ENCODE data around the gene ANAPC16. TPM values are rescaled to one million over a fixed set of nuclear protein-coding genes. Genes with fewer than 3 reads are reported as not detected.

ANAPC16 gene
- total RNA-seq, 1 experiment from 2014 or later: 71.1 TPM

GRCh38 chr10:72275351-72276012 is 59.7 kb downstream of the ANAPC16 start (continued):
- no peak for TF ChIP-seq CEBPB (IDR thresholded peaks at IDR 0.05; ENCODE audit: low read depth)
- peak; percentile 35 for TF ChIP-seq YY1 (IDR thresholded peaks at IDR 0.05; ENCODE audit: extremely low read depth, insufficient replicate concordance, low read depth, low read length)
- peak; percentile 75 for TF ChIP-seq POLR2AphosphoS5 (IDR thresholded peaks at IDR 0.05; ENCODE audit: low read depth, low read length)

- Histone ChIP-seq H4K20me1 (ENCODE audit: insufficient read depth) (no peaks in the 10 kb centered on the region), H3K9me3 (ENCODE audit: control insufficient read depth in 1 of 2, insufficient read depth in 1 of 2, low read depth in 1 of 2, low read length in 2 of 2) (no peaks in the 10 kb centered on the region), H3K27ac (ENCODE audit: low read depth, low read length) (peak overlapping the region; percentile 90), H2AFZ (ENCODE audit: low read depth, low read length, poor library complexity, severe bottlenecking) (no peak overlapping the region), H3K36me3 (ENCODE audit: control insufficient read depth in 1 of 2, insufficient read depth in 2 of 2, low read length in 2 of 2) (peaks cover 8 to 13% of the 10 kb centered on the region in 2 experiments; a peak in 2 of 4 replicates), H3K79me2 (ENCODE audit: insufficient read depth, low read length) (peaks cover 19% of the 10 kb centered on the region), H3K4me1 (ENCODE audit: control insufficient read depth in 1 of 2, insufficient read depth in 2 of 2, low read length in 2 of 2) (peaks cover 39 to 68% of the 10 kb centered on the region in 2 experiments), H3K27me3 (ENCODE audit: insufficient read depth, low read length) (no peaks in the 10 kb centered on the region), H3K9ac (ENCODE audit: low read length) (peak overlapping the region; percentile 79), H3K9me2 (ENCODE audit: insufficient read depth) (no peaks in the 10 kb centered on the region), H3K4me3 (replicated peaks in 1 of 2; ENCODE audit: low read depth in 1 of 2, low read length in 2 of 2) (peak overlapping the region; percentile 93 to 94; a peak in 3 of 4 replicates), H3K4me2 (ENCODE audit: low read length) (peak overlapping the region; percentile 90)
- intact Hi-C loops (cut with micrococcal nuclease): loop anchor here (2.0 kb wide), 3 partner anchors 45 to 61 kb away; no protein-coding TSS in a partner anchor
- CTCF ChIA-PET: interaction anchor here (1.0 to 3.6 kb wide), 8 partner anchors 15 to 150 kb away, joined by 3 to 17 read pairs (median 4); no protein-coding TSS in a partner anchor
- BruUV-seq (replicated peaks): no TSS peak
- DNase-seq (ENCODE audit: low read depth, low spot score) (peak; percentile 79), ATAC-seq (no peak)
- TF ChIP-seq JUND (IDR thresholded peaks at IDR 0.05) (no peak), REST (IDR thresholded peaks at IDR 0.05; ENCODE audit: low read depth) (no peak), POLR2AphosphoS5 (IDR thresholded peaks at IDR 0.05; ENCODE audit: low read depth, low read length) (no peak), SIN3A (IDR thresholded peaks at IDR 0.05; ENCODE audit: low read depth) (no peak), EZH2 (IDR thresholded peaks at IDR 0.05) (no peak)
- POLR2A ChIA-PET: interaction anchor here (1.0 to 13.5 kb wide), 17 partner anchors 14 to 150 kb away, joined by 3 to 371 read pairs (median 7); partner anchors contain the start of genes ANAPC16 and ASCC1
- RAD21 ChIA-PET (ENCODE audit: low non-redundant PET in 1 of 2, low total read pairs in 2 of 2, uncharacterized antibody in 2 of 2, unreplicated experiment in 2 of 2): no interaction called here
Measured at GRCh38 chr10:72276013-72276387, 60.2 kb downstream of the ANAPC16 start.
